Right lobe of liver (tissue), 4 donors: Measurements from ENCODE around the gene VGLL3.

Source experiments
- POLR2A ChIP-seq: fragments of 450-650 bp; IDR thresholded peaks from one replicate; pipeline ENCODE4 v1.6.1; 2017; ENCODE audit warnings: antibody characterized with exemption, mild to moderate bottlenecking
- TF ChIP-seq, protein P1 (sequence below), 4 donors: fragments of 200-600 bp in 3 of 4; fragments of 450-650 bp in 1 of 4; IDR thresholded peaks; one replicate each; pipeline versions ENCODE4 v1.5.1 to v1.8.0; 2016 to 2022; ENCODE audit warnings: antibody characterized with exemption in 4 of 4, mild to moderate bottlenecking in 2 of 4
- donor health status: DM: no; HTN: no; CAD: no.
- donor health status: DM: no; HTN: no; CAD: no.
- donor health status: DM: no; HTN: yes; CAD: no.

DNA sequence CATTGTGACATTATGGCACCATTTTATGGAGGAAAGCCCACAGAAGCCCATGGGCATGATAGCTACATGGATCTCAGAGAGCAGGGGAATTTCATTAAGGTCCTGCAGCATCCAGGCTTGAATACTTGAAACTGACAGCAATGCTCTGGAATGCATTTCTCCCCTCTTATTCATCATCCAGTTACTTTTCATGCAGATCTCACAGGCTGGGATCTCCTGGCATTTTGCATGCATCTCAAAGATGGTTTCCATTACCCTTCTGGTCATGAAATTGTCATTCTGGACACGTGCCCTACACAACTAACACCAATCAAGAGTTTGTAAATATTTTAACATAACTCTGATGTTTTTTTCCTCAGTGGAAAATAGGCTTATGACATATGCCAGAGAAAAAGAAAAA is 32.4 kb downstream of the VGLL3 start:
- TF ChIP-seq, protein P1, sequence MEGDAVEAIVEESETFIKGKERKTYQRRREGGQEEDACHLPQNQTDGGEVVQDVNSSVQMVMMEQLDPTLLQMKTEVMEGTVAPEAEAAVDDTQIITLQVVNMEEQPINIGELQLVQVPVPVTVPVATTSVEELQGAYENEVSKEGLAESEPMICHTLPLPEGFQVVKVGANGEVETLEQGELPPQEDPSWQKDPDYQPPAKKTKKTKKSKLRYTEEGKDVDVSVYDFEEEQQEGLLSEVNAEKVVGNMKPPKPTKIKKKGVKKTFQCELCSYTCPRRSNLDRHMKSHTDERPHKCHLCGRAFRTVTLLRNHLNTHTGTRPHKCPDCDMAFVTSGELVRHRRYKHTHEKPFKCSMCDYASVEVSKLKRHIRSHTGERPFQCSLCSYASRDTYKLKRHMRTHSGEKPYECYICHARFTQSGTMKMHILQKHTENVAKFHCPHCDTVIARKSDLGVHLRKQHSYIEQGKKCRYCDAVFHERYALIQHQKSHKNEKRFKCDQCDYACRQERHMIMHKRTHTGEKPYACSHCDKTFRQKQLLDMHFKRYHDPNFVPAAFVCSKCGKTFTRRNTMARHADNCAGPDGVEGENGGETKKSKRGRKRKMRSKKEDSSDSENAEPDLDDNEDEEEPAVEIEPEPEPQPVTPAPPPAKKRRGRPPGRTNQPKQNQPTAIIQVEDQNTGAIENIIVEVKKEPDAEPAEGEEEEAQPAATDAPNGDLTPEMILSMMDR (IDR thresholded peaks at IDR 0.05), result no peak
- no peak for TF ChIP-seq POLR2A
